Activated T-helper 1 cell treated with anti-CD3 and anti-CD28 coated beads, Interleukin-12 subunit alpha, Interleukin-12 subunit beta, Interleukin-2, Interleukin-4 antibody, amounts not matched to agents 30 ng/mL and 10 ng/mL and 1 ng/mL, durations not matched to agents 14 hours and 24 hours and 36 hours (primary cell): ENCODE data around the gene DIPK1B. TPM values are rescaled to one million over a fixed set of nuclear protein-coding genes. Genes with fewer than 3 reads are reported as not detected.
"Not testable (repeated sequence)": the region's sequence is repeated elsewhere in the genome, so short reads cannot be mapped to it uniquely, and the experiment has no call there.

ENCODE experiments used
- DNase-seq: peaks from one replicate; pipeline ENCODE4 v3.0.0; 2021; ENCODE audit warnings: low spot score
- H3K27ac Mint-ChIP-seq: one replicate; pipeline ENCODE4 v1.8.0; 2021; ENCODE audit warnings: mild to moderate bottlenecking, mixed read lengths
- H3K27me3 Mint-ChIP-seq: one replicate; pipeline ENCODE4 v1.8.0; 2022; ENCODE audit warnings: mild to moderate bottlenecking, moderate library complexity, mixed read lengths; ENCODE audit not compliant: insufficient read depth
- H3K36me3 Mint-ChIP-seq: one replicate; pipeline ENCODE4 v1.8.0; 2021; ENCODE audit warnings: low read depth, mixed read lengths
- H3K4me1 Mint-ChIP-seq: one replicate; pipeline ENCODE4 v1.8.0; 2021; ENCODE audit warnings: low read depth, mixed read lengths
- H3K4me3 Mint-ChIP-seq: one replicate; pipeline ENCODE4 v1.8.0; 2021; ENCODE audit warnings: mild to moderate bottlenecking, moderate library complexity, mixed read lengths
- H3K9me3 Mint-ChIP-seq: one replicate; pipeline ENCODE4 v1.8.0; 2021; ENCODE audit warnings: mixed read lengths
- intact Hi-C: fragments of 100-400 bp; cut with micrococcal nuclease; formaldehyde crosslinking; loops from one replicate; pipeline ENCODE4 v1.15.1; 2024
- total RNA-seq: library from RNA; stranded (reverse); gene quantifications from 2 replicates; pipeline ENCODE4 v1.2.3, GENCODE V29; 2022

DIPK1B gene
- total RNA-seq, 1 donor from 2014 or later: 0.88 TPM

DNA sequence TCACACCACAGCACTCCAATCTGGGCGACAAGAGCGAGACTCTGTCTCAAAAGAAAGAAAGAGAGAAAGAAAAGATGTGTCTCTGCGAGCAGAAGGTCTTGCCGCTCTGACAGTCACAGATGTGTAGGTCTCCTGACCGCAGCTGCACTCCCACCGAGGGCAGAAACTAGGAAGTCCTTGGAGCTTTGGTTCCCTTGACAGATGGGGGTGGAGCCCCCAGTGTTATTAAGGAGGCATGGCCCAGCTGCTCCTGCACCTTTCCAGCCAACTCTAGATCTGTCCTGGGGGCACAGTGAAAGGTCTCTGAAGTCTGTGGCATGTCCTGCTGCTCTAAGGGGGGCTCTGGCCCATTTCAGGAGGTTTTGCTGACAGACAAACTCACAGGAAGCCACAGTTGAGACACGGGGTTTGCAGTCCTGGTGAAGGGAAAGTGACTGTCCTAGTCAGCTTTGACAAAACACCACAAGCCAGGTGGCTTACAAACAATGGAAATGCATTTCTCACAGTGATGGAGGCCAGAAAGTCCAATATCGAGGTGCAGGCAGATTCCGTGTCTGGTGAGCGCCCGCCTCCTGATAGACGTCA, 9.0 kb upstream of the DIPK1B start:
- intact Hi-C loops: no loop called here

DNA sequence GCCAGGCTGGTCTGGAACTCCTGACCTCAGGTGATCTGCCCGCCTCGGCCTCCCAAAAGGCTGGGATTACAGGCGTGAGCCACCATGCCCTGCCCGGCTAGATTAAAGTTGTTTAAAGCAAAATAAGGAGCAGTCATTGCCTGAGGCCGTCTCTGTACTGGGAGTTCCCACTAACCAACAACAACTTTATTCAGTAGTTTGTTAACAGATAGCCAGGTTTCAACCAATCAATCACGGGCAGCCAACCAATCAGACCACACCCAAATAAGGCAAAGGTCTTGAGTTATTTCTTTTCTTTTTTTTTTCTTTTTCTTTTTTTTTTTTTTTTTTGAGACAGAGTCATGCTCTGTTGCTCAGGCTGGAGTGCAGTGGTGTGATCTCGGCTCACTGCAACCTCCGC, 7.6 kb upstream of the DIPK1B start:
- H3K4me1 Mint-ChIP-seq: peaks cover 20% of the 10 kb centered on the region
- H3K4me3 Mint-ChIP-seq, DNase-seq, H3K36me3 Mint-ChIP-seq, H3K9me3 Mint-ChIP-seq, intact Hi-C loops, H3K27ac Mint-ChIP-seq: not testable (repeated sequence)
- H3K27me3 Mint-ChIP-seq: peaks cover 30% of the 10 kb centered on the region

More for the DNA sequence above, 9.0 kb upstream of the DIPK1B start:
- no peak overlapping the region for H3K27ac Mint-ChIP-seq
- peaks cover 20% of the 10 kb centered on the region for H3K4me1 Mint-ChIP-seq
- no peaks in the 10 kb centered on the region for H3K36me3 Mint-ChIP-seq
- no peak overlapping the region for H3K4me3 Mint-ChIP-seq
- peaks cover 36% of the 10 kb centered on the region for H3K27me3 Mint-ChIP-seq
- DNase-seq: no peak
- no peaks in the 10 kb centered on the region for H3K9me3 Mint-ChIP-seq

DNA sequence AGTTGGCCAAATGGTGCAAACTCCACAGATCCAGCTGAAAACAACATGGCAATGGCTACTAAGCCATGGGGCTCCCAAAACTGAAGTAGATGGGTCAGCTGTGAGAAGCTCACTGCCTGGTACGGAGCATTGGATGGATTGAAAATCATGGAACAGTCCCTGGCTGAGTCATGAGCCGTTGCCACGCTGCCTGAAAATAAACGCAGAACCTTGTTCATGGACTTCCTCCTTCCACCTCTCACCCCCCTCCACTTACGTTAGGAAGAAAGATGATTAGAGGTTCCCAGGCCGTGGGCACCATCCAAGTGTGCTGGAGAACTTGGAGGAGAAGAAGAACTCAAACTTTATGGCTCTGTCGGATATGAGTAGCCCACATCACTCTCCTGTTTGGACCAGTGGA, 6.8 kb upstream of the DIPK1B start:
- no peaks in the 10 kb centered on the region for H3K36me3 Mint-ChIP-seq
- peaks cover 15% of the 10 kb centered on the region for H3K4me1 Mint-ChIP-seq
- no peaks in the 10 kb centered on the region for H3K9me3 Mint-ChIP-seq
- no peak overlapping the region for H3K4me3 Mint-ChIP-seq
- H3K27ac Mint-ChIP-seq: no peak overlapping the region
- intact Hi-C loops: no loop called here
- DNase-seq: no peak
- H3K27me3 Mint-ChIP-seq: peaks cover 31% of the 10 kb centered on the region

DNA sequence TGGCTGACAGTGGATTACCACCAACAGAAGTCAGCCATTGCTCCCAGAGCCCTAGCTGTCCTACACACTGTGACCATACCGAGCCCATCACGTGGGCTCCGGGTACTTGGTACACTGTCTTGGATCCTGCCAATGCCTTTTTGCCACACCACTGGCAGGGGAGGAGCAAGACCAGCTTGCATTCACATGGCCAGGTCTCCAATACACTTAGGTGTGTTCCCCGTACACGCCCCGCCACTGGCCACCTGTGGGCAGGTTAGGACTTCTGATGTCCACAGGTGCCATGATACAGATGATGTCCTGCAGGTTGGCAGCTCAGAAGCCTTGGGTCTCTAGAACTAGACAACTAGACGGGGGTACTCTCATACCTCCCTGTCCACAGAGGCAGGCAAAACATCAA, 5.4 kb upstream of the DIPK1B start:
- H3K4me3 Mint-ChIP-seq: no peak overlapping the region
- no peaks in the 10 kb centered on the region for H3K9me3 Mint-ChIP-seq
- no peak overlapping the region for H3K27ac Mint-ChIP-seq
- H3K36me3 Mint-ChIP-seq: no peaks in the 10 kb centered on the region
- no peak for DNase-seq
- intact Hi-C loops: no loop called here
- H3K27me3 Mint-ChIP-seq: peaks cover 42% of the 10 kb centered on the region
- peaks cover under 1% of the 10 kb centered on the region for H3K4me1 Mint-ChIP-seq

DNA sequence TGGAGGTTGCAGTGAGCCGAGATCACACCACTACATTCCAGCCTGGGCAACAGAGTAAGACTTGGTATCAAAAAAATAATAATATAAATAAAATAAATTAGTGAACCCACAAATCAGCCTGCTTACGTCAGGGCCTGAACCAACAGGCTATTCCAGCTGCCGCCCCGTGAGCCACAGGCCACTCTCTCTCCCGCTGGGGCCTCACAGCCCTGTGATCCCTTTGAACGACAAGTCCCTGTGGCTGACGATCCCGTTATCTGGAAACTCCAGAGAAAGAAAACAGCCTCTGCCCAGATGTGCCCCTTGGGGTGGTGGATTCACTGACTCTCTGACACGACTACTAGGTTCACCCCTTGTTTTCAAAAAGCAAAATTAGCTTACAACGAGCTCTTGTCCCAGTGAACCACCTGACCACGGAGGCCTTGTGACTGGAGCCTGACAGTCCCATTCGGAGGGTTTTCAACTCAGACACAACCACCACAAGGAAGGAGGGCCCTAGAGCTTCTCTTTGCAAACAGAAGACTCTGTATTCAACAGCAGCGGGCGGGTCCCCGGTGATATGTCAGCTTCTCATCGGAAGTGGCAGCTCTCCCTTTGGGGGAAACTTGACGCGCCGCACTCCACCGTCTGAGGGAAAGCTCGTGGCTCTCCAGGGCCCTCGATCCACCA, 4.4 kb upstream of the DIPK1B start:
- no peaks in the 10 kb centered on the region for H3K36me3 Mint-ChIP-seq
- no peak for DNase-seq
- no peaks in the 10 kb centered on the region for H3K9me3 Mint-ChIP-seq
- no peak overlapping the region for H3K4me3 Mint-ChIP-seq
- H3K27me3 Mint-ChIP-seq: peaks cover 34% of the 10 kb centered on the region
- H3K4me1 Mint-ChIP-seq: no peaks in the 10 kb centered on the region
- intact Hi-C loops: no loop called here
- H3K27ac Mint-ChIP-seq: no peak overlapping the region

DNA sequence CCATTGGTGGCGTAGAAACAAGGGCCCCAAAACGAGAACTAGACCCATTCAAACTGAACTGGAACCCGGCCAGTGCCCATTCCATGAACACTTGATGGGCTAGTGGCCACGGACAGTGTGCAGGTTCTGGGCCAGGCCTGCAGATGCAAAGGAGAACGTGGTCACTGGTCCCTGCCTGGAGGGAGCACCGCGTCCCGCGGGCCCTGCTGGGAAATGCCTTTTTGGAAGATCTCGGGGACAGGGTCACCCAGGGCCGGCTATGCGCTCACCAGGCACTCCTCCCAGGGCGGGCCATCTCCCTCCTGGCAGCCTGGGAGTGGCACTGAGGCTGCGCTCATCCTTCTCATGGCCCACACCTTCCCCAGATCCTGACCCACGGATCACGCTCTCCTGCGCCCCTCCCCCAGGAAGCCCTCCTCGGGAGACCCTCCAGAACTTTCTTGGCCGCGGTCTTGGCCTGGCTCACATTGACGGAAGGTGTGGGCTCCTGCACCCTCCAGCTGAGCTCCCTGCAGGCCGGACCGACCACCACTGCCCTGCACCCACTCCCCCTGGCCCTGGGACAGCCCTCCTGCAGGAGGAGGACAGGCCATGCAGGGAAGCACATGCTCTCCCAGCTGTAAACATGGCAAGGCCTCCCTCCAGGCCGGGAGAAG, 2.8 kb upstream of the DIPK1B start:
- no peak for DNase-seq
- H3K36me3 Mint-ChIP-seq: no peaks in the 10 kb centered on the region
- no peak overlapping the region for H3K27ac Mint-ChIP-seq
- no peaks in the 10 kb centered on the region for H3K4me1 Mint-ChIP-seq
- H3K9me3 Mint-ChIP-seq: no peaks in the 10 kb centered on the region
- intact Hi-C loops: no loop called here
- H3K4me3 Mint-ChIP-seq: no peak overlapping the region
- H3K27me3 Mint-ChIP-seq: peaks cover 37% of the 10 kb centered on the region

DNA sequence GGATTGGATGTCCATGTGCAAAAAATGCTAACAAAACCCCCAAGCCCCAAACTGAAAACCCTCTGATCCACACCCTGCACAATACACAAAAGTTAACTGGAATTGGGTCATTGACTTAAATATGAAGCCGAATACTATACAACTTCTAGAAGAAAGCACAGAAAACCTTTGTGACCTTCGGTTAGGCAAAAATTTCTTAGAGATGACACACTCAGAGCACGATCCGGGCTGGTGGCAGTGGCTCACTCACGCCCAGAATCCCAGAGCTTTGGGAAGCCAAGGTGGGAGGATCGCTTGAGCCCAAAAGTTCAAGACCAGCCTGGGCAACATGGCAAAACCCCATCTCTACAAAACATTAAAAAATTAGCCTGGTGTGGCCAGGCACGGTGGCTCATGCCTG, 1.8 kb upstream of the DIPK1B start:
- no peaks in the 10 kb centered on the region for H3K36me3 Mint-ChIP-seq
- intact Hi-C loops: no loop called here

DNA sequence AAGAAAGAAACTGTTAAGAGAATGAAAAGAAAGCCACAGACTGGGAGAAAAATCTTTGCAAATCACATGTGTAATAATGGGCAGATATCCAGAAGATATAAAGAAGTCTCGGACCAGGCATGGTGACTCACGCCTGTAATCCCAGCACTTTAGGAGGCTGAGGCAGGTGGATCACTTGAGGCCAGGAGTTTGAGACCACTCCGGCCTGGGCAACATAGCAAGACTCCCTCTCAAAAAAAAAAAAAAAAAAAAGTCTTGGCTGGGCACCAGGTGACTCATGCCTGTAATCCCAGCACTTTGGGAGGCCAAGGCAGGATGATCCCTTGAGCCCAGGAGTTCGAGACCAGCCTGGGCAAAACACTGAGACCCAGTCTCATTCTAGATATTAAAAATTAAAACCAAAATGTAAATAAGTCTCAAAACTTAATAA, 1.1 kb upstream of the DIPK1B start:
- H3K4me3 Mint-ChIP-seq, intact Hi-C loops, H3K9me3 Mint-ChIP-seq, DNase-seq, H3K36me3 Mint-ChIP-seq, H3K27ac Mint-ChIP-seq, H3K4me1 Mint-ChIP-seq: not testable (repeated sequence)
- peaks cover 22% of the 10 kb centered on the region for H3K27me3 Mint-ChIP-seq

More for the DNA sequence above, 1.8 kb upstream of the DIPK1B start:
- Mint-ChIP-seq H3K27ac (no peak overlapping the region), H3K4me3 (no peak overlapping the region), H3K9me3 (no peaks in the 10 kb centered on the region), H3K4me1 (no peaks in the 10 kb centered on the region), H3K27me3 (peaks cover 27% of the 10 kb centered on the region)
- no peak for DNase-seq

DNA sequence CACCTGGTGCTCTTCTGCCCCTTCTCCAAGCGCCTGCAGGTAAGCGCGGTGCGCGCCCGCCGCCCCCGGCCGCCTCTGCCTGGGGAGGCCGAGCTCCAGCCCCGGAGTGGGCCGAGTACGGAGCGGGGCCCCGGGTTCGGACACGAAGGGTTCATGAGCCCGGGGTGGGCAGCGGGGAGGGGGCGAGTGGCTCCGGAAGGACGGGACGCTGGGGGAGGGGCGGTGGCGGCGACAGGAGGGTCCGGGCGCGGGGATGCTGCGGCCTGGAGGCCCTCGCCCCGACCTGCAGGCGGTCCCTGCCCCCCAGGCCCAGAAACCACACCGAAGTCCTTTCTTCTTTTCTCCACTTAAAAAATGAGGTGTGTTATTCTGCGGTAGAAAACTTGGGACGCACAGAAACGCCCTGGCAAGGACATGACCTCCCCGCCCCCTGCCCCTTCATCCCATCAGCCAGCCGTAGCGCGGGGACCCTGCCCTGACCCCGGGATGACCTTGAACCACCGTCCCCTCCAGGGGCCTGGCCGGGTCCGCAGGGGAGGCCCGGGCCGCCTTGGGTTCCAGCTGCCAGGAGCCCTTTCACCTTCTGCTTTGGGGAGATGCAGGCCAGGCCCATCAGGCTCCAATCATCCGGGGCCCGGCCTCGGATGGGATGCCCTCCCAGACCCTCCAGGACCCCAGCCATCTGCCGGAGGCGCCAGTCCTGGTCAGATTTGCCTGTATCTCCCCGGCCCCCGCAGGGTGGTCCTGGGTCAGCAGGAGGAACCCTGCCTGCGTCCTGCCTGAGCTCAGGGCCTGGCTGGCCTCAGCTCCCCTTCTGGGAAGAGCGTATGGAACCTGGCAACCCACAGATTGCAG, 545 bp downstream of the DIPK1B start:
- Mint-ChIP-seq H3K27ac (no peak overlapping the region), H3K4me1 (no peaks in the 10 kb centered on the region), H3K36me3 (no peaks in the 10 kb centered on the region), H3K4me3 (no peak overlapping the region), H3K9me3 (no peaks in the 10 kb centered on the region), H3K27me3 (peaks cover 19% of the 10 kb centered on the region)
- DNase-seq: no peak
- intact Hi-C loops: no loop called here

DNA sequence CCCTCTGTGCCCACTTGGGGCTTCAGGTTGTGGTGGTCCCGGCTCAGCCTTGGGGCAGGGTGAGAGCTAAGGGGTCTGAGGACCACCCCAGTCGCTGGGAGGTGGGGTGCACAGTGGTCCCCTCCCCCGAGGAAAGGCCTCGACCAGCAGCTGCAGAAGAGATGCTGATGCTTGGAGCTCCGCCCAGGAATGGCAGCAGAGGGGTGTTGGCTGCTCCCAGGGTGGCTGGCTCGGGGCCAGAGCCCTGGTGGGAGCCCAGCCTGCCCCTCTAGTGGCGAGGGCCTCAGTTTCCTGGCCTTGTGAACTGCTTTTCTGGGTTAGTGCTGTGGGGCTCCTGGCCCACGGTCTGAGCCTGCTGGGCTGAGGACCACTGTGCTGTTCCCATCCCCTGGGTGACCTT, 1.2 kb downstream of the DIPK1B start:
- H3K4me3 Mint-ChIP-seq: no peak overlapping the region
- peaks cover 19% of the 10 kb centered on the region for H3K27me3 Mint-ChIP-seq
- H3K4me1 Mint-ChIP-seq: no peaks in the 10 kb centered on the region
- intact Hi-C loops: no loop called here
- H3K36me3 Mint-ChIP-seq: no peaks in the 10 kb centered on the region
- H3K9me3 Mint-ChIP-seq: no peaks in the 10 kb centered on the region
- no peak for DNase-seq
- no peak overlapping the region for H3K27ac Mint-ChIP-seq

DNA sequence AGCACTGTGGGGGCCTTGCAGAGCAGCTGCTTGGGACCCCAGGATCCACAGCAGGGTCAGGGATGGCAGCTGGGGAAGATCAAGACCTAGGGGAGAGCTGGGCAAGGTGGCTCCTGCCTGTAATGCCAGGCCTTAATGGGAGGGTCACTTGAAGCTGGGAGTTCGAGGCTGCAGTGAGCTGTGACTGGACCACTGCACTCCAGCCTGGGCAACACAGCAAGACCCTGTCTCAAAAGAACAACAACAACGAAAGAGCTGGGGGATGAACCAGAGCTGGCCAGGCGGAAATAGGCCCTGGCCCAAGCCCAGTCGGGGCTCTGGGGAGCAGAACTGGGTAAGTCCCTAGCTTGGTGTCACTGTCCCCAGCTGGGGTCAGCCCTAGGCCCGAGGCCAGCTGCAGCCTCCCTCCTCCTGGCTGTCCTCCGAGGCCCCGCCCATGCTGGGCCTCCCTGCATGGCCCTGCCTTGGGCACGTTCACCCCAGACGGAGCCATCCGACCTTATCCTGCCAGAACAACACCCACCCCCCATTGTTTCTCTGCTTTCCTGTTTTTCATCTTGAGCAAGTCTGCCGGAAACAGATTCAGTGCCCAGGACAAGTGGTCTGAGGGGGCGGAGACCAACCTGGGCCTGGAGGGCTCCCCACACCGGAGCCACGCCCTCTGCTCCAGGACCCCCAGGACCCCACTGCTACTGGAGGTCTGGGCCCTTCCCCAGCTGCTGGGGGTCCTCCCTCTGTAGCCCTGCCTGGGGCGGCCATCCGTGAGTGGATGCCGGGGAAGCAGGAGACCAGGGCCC, 1.9 kb downstream of the DIPK1B start:
- no peaks in the 10 kb centered on the region for H3K4me1 Mint-ChIP-seq
- DNase-seq: no peak
- no peaks in the 10 kb centered on the region for H3K36me3 Mint-ChIP-seq
- peaks cover 19% of the 10 kb centered on the region for H3K27me3 Mint-ChIP-seq
- intact Hi-C loops: no loop called here
- H3K4me3 Mint-ChIP-seq: no peak overlapping the region
- H3K9me3 Mint-ChIP-seq: no peaks in the 10 kb centered on the region
- H3K27ac Mint-ChIP-seq: no peak overlapping the region

DNA sequence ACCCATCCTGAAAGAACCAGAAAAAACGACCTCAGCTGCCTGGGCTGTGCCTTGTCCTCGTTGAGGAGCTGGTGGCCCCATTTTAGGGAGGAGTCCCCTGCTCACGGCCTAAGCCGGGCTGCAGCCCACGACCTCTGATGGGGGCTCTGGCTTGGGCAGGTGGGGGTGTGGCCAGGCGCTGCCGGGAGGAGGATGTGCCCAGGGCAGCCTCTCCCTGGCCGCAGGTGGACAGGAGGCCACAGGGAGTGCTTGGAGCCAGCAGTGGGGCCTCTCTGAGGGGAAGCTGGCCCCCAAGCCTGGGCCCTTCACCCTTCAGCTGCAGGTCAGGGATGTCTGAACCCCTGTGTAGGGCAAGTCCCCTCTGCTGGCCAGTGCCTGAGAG, 2.5 kb downstream of the DIPK1B start:
- Mint-ChIP-seq H3K4me3 (no peak overlapping the region), H3K27me3 (peaks cover 19% of the 10 kb centered on the region), H3K27ac (no peak overlapping the region), H3K36me3 (no peaks in the 10 kb centered on the region), H3K9me3 (no peaks in the 10 kb centered on the region), H3K4me1 (no peaks in the 10 kb centered on the region)
- no peak for DNase-seq
- intact Hi-C loops: no loop called here
